T-helper 17 cell (primary cell): Measurements from ENCODE around the gene ITGB7. TPM values are rescaled to one million over a fixed set of nuclear protein-coding genes. Genes with fewer than 3 reads are reported as not detected.

Experiments used
- ATAC-seq: fragments of 150-1000 bp; cut with Tn5 transposase; 2 replicates; pipeline ENCODE4 v1.10.0; 2021; ENCODE audit warnings: mild to moderate bottlenecking, moderate library complexity
- DNase-seq, 3 donors: peaks; one replicate each; pipeline versions ENCODE4 v3.0.0 to v3.0.0-alpha.2; 2020 to 2021
- H3K9me3 ChIP-seq: one replicate; pipeline ENCODE4 v1.7.0; 2013; ENCODE audit warnings: low read length, mild to moderate bottlenecking; ENCODE audit not compliant: control insufficient read depth, poor library complexity, severe bottlenecking
- H3K27ac Mint-ChIP-seq: one replicate; pipeline ENCODE4 v1.8.0; 2022; ENCODE audit warnings: mild to moderate bottlenecking, moderate library complexity, mixed read lengths
- H3K27me3 Mint-ChIP-seq: one replicate; pipeline ENCODE4 v1.8.0; 2022; ENCODE audit warnings: mixed read lengths
- H3K36me3 Mint-ChIP-seq: one replicate; pipeline ENCODE4 v1.8.0; 2022; ENCODE audit warnings: low read depth, mixed read lengths
- H3K4me1 Mint-ChIP-seq: one replicate; pipeline ENCODE4 v1.8.0; 2022; ENCODE audit warnings: mild to moderate bottlenecking, mixed read lengths
- H3K4me3 Mint-ChIP-seq: one replicate; pipeline ENCODE4 v1.8.0; 2022; ENCODE audit warnings: mild to moderate bottlenecking, moderate library complexity, mixed read lengths
- total RNA-seq, 4 donors: library from RNA in 2 of 4; stranded (reverse) in 2 of 4; gene quantifications; one replicate each; pipeline ENCODE4 v1.2.3 and lab custom pipeline; 2022 to 2026

The ITGB7 gene
- total RNA-seq, 2 donors from 2014 or later = 306 to 367 TPM

DNA sequence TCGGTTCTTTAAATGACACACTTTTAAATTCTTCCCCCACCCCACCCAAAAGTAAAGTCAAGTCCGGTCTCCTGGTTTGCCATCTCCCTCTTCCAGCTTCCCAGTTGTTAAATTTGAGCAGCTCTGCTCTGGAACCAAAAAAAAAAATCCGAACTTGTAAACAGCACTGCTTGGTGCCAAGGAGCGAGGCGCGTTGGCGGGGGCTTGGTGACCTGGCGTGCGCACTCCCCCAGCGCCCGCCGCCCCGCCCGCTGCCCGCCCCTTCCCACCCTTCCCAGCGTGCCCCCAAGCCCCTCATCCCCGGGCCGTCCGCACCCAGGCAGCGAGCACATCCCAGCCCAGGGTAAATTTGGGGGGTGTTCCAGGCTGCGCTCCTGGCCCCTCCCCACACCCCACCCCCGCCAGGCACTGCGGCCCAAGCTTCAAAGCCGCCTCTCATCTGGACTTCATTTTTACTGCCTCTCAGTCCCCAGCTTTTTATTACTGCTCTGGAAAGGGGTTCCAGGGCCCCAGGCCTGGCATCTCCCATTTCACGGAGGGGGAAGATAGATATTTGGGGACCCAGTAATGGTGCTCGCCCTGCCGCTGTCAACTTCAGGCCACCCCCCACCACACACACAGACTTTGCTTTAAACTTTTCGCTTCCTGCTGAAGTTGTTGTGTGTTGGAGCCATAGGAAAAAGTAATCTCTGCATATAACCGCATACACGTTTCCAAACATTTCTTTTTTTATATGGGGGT is 11.7 kb upstream of the ITGB7 start:
- ATAC-seq = no peak
- Mint-ChIP-seq H3K27me3 (no peaks in the 10 kb centered on the region), H3K4me3 (peak overlapping the region; percentile 100), H3K4me1 (peaks cover 66% of the 10 kb centered on the region), H3K36me3 (peaks cover 6% of the 10 kb centered on the region), H3K27ac (peak overlapping the region; percentile 99)
- no peak for DNase-seq
- H3K9me3 ChIP-seq = no peaks in the 10 kb centered on the region

GRCh38 chr12:53217931-53218307 is 10.9 kb upstream of the ITGB7 start:
- Mint-ChIP-seq H3K27me3 (no peaks in the 10 kb centered on the region), H3K27ac (peak overlapping the region; percentile 99), H3K4me3 (peak overlapping the region; percentile 100), H3K36me3 (peaks cover 6% of the 10 kb centered on the region), H3K4me1 (peaks cover 67% of the 10 kb centered on the region)
- no peaks in the 10 kb centered on the region for H3K9me3 ChIP-seq
- DNase-seq (no peak), ATAC-seq (no peak)

DNA sequence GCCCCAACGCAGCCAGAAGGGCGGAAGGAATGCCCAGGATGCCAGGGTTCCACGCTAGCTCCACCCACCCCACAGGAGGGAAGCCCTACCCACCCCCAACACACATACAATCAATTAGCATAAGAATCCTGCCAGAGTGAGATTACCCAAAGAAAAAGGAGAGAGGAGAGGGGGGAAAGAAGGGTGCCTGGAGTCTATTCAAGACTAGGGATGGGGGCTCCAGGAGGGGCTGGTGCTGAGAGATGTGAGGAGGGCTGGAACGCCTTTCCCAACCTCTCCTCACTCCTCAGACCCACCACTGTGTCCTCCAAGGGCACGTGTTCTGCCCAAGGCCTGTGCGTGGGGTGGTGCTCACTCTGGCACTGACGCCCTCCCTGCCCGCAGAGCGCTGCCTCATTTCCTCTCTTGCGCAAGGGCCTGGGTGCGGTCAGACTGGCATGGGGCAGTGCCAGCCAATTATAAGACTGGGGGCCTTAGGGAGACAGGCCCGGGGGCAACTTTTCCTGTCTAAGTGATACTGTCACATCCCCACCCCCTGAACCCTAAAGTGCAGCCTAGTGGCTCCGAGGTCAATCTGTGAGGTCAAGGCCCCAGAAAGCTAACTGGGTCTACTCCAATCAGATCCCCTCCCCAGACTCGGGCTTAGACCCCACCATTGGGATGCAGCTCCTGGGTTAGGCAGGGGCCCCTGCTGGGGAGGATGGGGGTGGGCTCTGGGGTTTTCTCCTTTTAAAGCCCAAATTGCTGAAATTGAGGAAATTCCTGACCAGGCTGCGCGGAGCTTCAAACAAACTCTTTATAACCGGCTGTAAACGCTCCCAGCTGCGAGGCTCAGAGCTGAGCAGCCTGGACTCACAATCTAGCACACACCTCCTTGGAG is 10.2 kb upstream of the ITGB7 start:
- ATAC-seq = no peak

GRCh38 chr12:53215497-53215896 is 8.4 kb upstream of the ITGB7 start:
- DNase-seq (no peak), ATAC-seq (no peak)
- Mint-ChIP-seq H3K36me3 (peaks cover 10% of the 10 kb centered on the region), H3K4me1 (peaks cover 63% of the 10 kb centered on the region), H3K27ac (peak overlapping the region; percentile 99), H3K4me3 (no peak overlapping the region), H3K27me3 (no peaks in the 10 kb centered on the region)
- no peaks in the 10 kb centered on the region for H3K9me3 ChIP-seq

More for the DNA sequence above, 10.2 kb upstream of the ITGB7 start:
- Mint-ChIP-seq H3K27me3 (no peaks in the 10 kb centered on the region), H3K4me1 (peaks cover 61% of the 10 kb centered on the region), H3K4me3 (peak overlapping the region; percentile 100), H3K36me3 (peaks cover 6% of the 10 kb centered on the region), H3K27ac (peak overlapping the region; percentile 99)
- H3K9me3 ChIP-seq = no peaks in the 10 kb centered on the region
- DNase-seq = no peak

DNA sequence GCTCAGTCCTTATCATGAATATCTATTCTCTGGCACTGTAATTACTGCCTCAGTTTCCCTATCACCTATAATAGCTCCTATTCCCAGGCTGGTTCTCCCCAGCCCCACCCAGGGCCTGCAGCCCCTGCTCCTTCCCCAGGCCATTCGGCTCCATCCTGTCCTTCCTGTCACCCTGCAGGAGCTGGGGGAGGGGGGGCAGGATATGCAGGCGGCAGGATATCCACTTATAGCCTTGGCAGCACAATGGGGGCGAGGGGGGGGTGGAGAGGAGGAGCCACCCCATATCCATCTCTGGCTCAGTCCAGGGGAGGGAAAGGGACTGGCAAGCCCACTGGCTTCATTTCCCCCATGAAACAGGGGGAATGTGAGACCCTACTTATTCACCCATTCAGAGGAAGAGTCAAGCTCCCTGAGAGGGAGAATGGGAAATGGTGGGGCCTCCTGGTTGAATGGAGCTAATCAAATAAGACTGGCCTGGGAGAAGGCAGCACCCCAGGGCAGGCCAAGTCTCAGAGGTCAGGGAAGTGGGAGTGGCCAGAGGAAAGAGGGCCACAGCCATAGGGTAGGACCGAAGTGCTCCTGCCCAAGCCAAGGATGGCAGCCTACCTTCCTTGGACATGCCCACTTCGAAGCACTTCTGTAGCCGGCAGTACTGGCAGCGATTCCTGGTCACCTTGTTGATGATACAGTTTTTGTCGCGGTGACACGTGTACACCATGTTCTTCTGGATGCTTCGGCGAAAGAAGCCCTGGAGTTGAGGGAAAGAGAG is 7.8 kb upstream of the ITGB7 start:
- H3K9me3 ChIP-seq = no peaks in the 10 kb centered on the region
- peaks cover 66% of the 10 kb centered on the region for H3K4me1 Mint-ChIP-seq
- H3K36me3 Mint-ChIP-seq = peaks cover 10% of the 10 kb centered on the region
- no peak for ATAC-seq
- H3K27ac Mint-ChIP-seq = peak overlapping the region; percentile 82
- no peak for DNase-seq
- H3K4me3 Mint-ChIP-seq = no peak overlapping the region
- no peaks in the 10 kb centered on the region for H3K27me3 Mint-ChIP-seq

- Mint-ChIP-seq H3K4me3 (no peak overlapping the region), H3K27ac (peak overlapping the region; percentile 82), H3K27me3 (no peaks in the 10 kb centered on the region), H3K4me1 (peaks cover 65% of the 10 kb centered on the region), H3K36me3 (peaks cover 5% of the 10 kb centered on the region)
- ATAC-seq (no peak), DNase-seq (no peak)
- no peaks in the 10 kb centered on the region for H3K9me3 ChIP-seq
Observed at GRCh38 chr12:53214221-53214620, 7.2 kb upstream of the ITGB7 start.

DNA sequence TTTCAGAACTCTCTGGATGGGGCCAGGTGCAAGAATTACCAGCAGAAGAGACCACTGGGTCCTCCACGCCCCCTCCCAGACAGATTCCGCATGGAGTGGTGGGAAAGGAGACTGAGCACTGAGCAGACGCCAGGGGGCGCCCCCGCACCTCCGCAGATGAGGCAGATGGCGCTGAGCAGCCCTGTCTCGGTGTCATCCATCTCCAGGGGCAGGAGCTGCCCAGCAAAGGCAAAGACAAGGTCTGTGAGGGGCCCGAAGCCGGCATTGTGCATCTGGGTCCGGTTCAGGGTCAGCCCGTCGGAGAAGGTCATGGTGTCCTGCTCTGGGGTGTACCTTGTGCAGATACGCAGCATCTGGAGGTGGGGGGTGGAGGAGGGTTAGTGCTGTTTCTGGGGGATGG is 6.3 kb upstream of the ITGB7 start:
- DNase-seq (peak; percentile 70 to 80 (median 76)), ATAC-seq (peak; percentile 80)
- H3K27ac Mint-ChIP-seq = peak overlapping the region; percentile 82
- no peaks in the 10 kb centered on the region for H3K9me3 ChIP-seq
- peaks cover 71% of the 10 kb centered on the region for H3K4me1 Mint-ChIP-seq
- peaks cover 4% of the 10 kb centered on the region for H3K36me3 Mint-ChIP-seq
- H3K27me3 Mint-ChIP-seq = no peaks in the 10 kb centered on the region
- peak overlapping the region; percentile 53 for H3K4me3 Mint-ChIP-seq

DNA sequence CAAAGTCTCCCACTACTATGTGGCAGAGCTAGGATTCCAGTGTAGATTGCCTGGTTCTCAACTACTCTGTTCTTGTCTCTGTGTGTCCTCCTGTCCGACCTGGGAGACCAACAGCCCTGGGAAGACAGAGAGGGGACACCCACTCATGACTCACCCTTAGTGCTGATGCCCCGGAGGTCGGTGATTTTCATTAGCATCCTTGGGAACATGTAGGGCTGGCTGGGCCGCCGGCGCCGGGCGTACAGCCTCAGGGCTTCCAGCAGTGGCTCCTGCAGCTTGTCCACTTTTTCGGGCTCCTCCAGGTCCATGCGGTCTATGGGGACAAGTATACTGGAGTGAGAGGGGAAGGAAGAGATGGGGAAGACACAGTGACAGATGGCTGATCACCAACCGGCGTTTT is 5.9 kb upstream of the ITGB7 start:
- H3K9me3 ChIP-seq = no peaks in the 10 kb centered on the region
- H3K27me3 Mint-ChIP-seq = no peaks in the 10 kb centered on the region
- H3K36me3 Mint-ChIP-seq = peaks cover 4% of the 10 kb centered on the region
- H3K4me3 Mint-ChIP-seq = peak overlapping the region; percentile 53
- DNase-seq (no peak), ATAC-seq (peak; percentile 2)
- peaks cover 73% of the 10 kb centered on the region for H3K4me1 Mint-ChIP-seq
- H3K27ac Mint-ChIP-seq = peak overlapping the region; percentile 82

DNA sequence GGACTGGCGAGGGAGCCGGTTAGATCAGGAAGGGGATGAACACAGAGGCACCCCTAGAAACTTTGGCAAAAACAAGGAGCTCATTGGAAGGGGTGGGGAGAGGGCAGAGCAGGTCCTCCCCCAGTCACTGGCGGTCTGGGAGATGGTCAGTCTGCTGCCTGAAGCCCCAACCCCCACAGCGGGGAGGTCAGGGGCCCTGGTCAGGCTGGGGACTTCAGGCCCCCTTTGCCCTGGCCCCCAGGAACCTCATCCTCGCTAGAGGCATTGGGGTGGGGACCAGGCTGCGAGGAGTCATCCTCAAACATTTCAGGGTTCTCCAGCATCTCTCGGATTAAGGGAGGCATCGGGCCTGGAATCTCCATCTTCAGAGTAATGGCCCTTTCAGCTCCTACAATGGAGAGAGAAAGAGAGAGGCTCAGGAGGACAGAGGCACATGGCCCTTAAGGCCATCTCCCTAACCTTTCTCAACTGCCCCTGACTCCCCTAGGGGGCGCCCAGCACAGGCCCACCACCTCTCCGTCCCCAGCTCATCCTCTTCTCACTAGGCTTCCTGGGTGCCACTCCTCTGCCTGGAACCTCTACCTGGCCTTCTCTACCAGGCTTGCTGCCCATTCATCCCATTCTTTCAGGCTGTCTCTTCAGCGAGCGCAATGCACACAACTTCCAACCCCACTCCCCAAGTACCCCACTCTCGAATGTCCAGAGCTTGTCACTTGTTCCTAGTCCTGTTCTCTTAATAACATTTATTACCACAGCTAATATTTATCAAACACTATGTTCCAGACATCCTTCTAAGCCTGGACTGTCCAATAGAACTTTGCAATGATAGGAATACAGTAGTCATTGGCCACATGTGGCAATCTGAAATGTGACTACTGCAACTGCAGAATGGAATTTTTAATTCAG is 4.7 kb upstream of the ITGB7 start:
- DNase-seq (no peak), ATAC-seq (no peak)
- no peaks in the 10 kb centered on the region for H3K9me3 ChIP-seq
- Mint-ChIP-seq H3K4me1 (peaks cover 74% of the 10 kb centered on the region), H3K27me3 (no peaks in the 10 kb centered on the region), H3K36me3 (peaks cover 4% of the 10 kb centered on the region), H3K4me3 (peak overlapping the region; percentile 59), H3K27ac (peak overlapping the region; percentile 63)

DNA sequence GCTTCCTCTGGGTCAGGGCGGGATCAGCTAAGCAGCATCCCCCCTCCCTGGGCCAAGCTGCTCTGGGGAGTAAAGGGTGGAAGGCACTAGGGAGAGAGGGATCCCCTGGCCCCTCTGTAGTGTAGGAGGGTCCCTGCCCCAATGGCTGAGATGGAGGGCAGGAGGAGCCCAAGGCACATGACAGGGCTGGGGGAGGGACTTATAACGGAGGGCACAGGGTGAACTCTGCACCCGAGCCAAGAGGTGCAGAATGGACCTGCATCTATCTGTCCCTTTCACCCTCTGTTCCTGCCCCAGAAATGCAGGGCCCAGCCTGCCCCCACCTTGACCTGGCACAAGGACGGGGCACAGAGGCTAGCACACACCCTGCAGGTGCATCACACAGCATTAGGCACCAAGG is 3.8 kb upstream of the ITGB7 start:
- ATAC-seq (no peak), DNase-seq (no peak)
- Mint-ChIP-seq H3K4me3 (no peak overlapping the region), H3K27me3 (no peaks in the 10 kb centered on the region), H3K4me1 (peaks cover 74% of the 10 kb centered on the region), H3K36me3 (peaks cover 7% of the 10 kb centered on the region), H3K27ac (peak overlapping the region; percentile 63)
- H3K9me3 ChIP-seq = no peaks in the 10 kb centered on the region

DNA sequence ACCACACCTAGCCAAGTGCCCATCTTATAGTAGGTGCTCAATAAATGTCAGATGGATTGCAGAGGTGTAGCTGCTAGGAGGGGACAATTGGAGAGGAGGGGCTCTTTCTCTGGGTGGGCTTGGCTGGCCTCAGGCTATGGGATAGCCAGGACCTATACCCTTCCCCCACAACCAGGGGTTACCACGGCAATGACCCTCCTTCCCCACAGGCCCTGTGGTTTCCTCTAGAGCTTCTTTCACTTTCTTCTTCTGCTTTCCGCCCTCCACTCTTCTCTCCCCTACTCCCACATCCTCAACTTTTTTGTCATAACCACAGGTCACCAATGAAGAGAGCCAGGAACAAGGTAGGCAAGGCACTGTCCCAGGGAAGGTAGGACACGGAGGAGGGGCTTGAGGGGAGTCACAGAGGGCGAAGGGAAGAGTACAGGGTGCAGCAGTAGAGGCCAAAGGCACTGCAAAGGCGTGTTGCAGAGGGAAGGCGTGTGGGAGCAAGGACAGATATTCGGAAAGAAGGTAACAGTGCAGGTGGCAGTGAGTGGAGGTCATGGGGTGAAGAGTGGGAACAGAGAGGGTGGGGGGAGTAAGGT is 1.9 kb upstream of the ITGB7 start:
- peak; percentile 17 for ATAC-seq
- no peak for DNase-seq
- H3K36me3 Mint-ChIP-seq = peaks cover 7% of the 10 kb centered on the region
- H3K27ac Mint-ChIP-seq = peak overlapping the region; percentile 97
- H3K4me3 Mint-ChIP-seq = peak overlapping the region; percentile 92
- no peaks in the 10 kb centered on the region for H3K9me3 ChIP-seq
- peaks cover 71% of the 10 kb centered on the region for H3K4me1 Mint-ChIP-seq
- H3K27me3 Mint-ChIP-seq = no peaks in the 10 kb centered on the region

DNA sequence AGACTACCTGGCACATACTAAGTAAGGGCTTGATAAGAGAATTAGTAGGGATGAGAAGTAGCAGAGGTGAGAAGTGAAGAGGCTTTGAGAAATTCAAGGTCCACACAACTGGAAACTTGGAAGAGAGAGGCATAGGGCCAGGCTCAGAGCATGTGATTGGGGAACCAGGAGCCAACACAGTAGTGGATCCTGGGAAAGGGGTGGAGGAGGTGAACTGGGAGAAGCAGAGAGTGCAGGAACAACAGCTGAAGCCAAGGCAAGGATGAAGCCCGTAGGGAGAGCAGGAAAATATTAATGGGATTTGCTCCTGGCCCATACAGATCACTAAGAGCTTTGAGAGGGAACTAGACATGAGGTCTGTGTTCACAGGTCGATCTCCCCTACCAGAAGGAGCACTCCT is 1.4 kb upstream of the ITGB7 start:
- H3K4me1 Mint-ChIP-seq = peaks cover 71% of the 10 kb centered on the region
- DNase-seq = no peak

More for the DNA sequence above, 1.4 kb upstream of the ITGB7 start:
- no peak for ATAC-seq
- peak overlapping the region; percentile 97 for H3K27ac Mint-ChIP-seq
- H3K36me3 Mint-ChIP-seq = peaks cover 7% of the 10 kb centered on the region
- peak overlapping the region; percentile 92 for H3K4me3 Mint-ChIP-seq
- H3K27me3 Mint-ChIP-seq = no peaks in the 10 kb centered on the region
- H3K9me3 ChIP-seq = no peaks in the 10 kb centered on the region
